GM19025 (cell line): ENCODE measurements around the gene RFX3.

Experiments
- ATAC-seq: cut with Tn5 transposase; IDR thresholded peaks from one replicate; pipeline ENCODE4 v1.9.1; 2021; ENCODE audit warnings: mild to moderate bottlenecking, low read depth, moderate library complexity; ENCODE audit not compliant: unreplicated experiment

Gene RFX3

GRCh38 chr9:3479514-3480352 lies 46.1 kb downstream of the RFX3 start:
- no peak for ATAC-seq

- ATAC-seq = no peak
Observed at GRCh38 chr9:3478549-3478953, 47.2 kb downstream of the RFX3 start.

GRCh38 chr9:3477236-3477834 lies 48.5 kb downstream of the RFX3 start:
- no peak for ATAC-seq

GRCh38 chr9:3475300-3476020 lies 50.3 kb downstream of the RFX3 start:
- peak; percentile 32 for ATAC-seq

GRCh38 chr9:3474821-3475220 lies 51.0 kb downstream of the RFX3 start:
- ATAC-seq = no peak

- no peak for ATAC-seq
Observed at GRCh38 chr9:3473405-3473804, 52.4 kb downstream of the RFX3 start.

- ATAC-seq = no peak
Observed at GRCh38 chr9:3471883-3472282, 53.9 kb downstream of the RFX3 start.

- ATAC-seq = no peak
Observed at GRCh38 chr9:3468421-3469205, 57.2 kb downstream of the RFX3 start.

GRCh38 chr9:3467593-3468219 lies 58.1 kb downstream of the RFX3 start:
- peak; percentile 97 for ATAC-seq

GRCh38 chr9:3464033-3464638 lies 61.7 kb downstream of the RFX3 start:
- ATAC-seq = no peak

GRCh38 chr9:3458806-3459475 lies 66.9 kb downstream of the RFX3 start:
- ATAC-seq = no peak

- no peak for ATAC-seq
Observed at GRCh38 chr9:3457175-3457574, 68.6 kb downstream of the RFX3 start.

- no peak for ATAC-seq
Observed at GRCh38 chr9:3455717-3456116, 70.1 kb downstream of the RFX3 start.

- ATAC-seq = no peak
Observed at GRCh38 chr9:3455094-3455493, 70.7 kb downstream of the RFX3 start.

GRCh38 chr9:3451956-3452355 lies 73.8 kb downstream of the RFX3 start:
- ATAC-seq = no peak

- ATAC-seq = no peak
Observed at GRCh38 chr9:3447788-3448187, 78.0 kb downstream of the RFX3 start.

GRCh38 chr9:3447143-3447542 lies 78.7 kb downstream of the RFX3 start:
- ATAC-seq = no peak

GRCh38 chr9:3446313-3446712 lies 79.5 kb downstream of the RFX3 start:
- ATAC-seq = no peak

- no peak for ATAC-seq
Observed at GRCh38 chr9:3444016-3444415, 81.8 kb downstream of the RFX3 start.
